GM12878 (cell line): ENCODE results near the gene VIPR2. TPM values are rescaled to one million over a fixed set of nuclear protein-coding genes. Genes with fewer than 3 reads are reported as not detected.

Experiments
- CUX1 ChIP-seq: IDR thresholded peaks from 2 replicates; pipeline ENCODE4 v1.6.1; 2012; ENCODE audit warnings: improper control_type of control experiment, low read depth, low read length; ENCODE audit not compliant: insufficient replicate concordance
- ZNF217 ChIP-seq: fragments of 450-650 bp; IDR thresholded peaks from 2 replicates; pipeline ENCODE4 v1.6.1; 2017; ENCODE audit warnings: antibody characterized with exemption, mild to moderate bottlenecking
- polyA plus RNA-seq, 11 experiments: library from polyadenylated mRNA; depleted of rRNA in 4 of 11; unstranded in 6 of 11; stranded (reverse) in 5 of 11; fragments of >200 nt; fragmentation: Nextera tagmentation in 4 of 11; fragmentation: Illumina TruSeq in 1 of 11; extraction: Ambion mirVana in 4 of 11; extraction: Trizol in 1 of 11; gene quantifications; 1 replicate in 1 of 11; 2 replicates in 10 of 11; pipeline versions ENCODE4 v1.2.1 to v1.2.3, GENCODE V29; 2011 to 2016; ENCODE audit warnings: inconsistent platforms in 2 of 11, missing spikeins in 2 of 11, low read depth in 1 of 11
- total RNA-seq, 4 experiments: library from RNA; depleted of rRNA in 3 of 4; stranded (reverse); fragments of >200 nt in 3 of 4; fragmentation: Illumina TruSeq in 1 of 4; extraction: Trizol in 1 of 4; gene quantifications; 2 replicates each; pipeline versions ENCODE4 v1.2.1 to v1.2.3, GENCODE V29; 2013 to 2021
- TF ChIP-seq, protein P1 (sequence below): fragments of 150-350 bp; IDR thresholded peaks from 2 replicates; pipeline ENCODE4 v1.6.1; 2016; ENCODE audit warnings: low read depth, low read length

The VIPR2 gene
- total and polyA plus RNA-seq, 10 of the 15 experiments (the other 5 are each of a cell fraction or from before 2014, with no cell fraction given): not detected

- TF ChIP-seq, protein P1, sequence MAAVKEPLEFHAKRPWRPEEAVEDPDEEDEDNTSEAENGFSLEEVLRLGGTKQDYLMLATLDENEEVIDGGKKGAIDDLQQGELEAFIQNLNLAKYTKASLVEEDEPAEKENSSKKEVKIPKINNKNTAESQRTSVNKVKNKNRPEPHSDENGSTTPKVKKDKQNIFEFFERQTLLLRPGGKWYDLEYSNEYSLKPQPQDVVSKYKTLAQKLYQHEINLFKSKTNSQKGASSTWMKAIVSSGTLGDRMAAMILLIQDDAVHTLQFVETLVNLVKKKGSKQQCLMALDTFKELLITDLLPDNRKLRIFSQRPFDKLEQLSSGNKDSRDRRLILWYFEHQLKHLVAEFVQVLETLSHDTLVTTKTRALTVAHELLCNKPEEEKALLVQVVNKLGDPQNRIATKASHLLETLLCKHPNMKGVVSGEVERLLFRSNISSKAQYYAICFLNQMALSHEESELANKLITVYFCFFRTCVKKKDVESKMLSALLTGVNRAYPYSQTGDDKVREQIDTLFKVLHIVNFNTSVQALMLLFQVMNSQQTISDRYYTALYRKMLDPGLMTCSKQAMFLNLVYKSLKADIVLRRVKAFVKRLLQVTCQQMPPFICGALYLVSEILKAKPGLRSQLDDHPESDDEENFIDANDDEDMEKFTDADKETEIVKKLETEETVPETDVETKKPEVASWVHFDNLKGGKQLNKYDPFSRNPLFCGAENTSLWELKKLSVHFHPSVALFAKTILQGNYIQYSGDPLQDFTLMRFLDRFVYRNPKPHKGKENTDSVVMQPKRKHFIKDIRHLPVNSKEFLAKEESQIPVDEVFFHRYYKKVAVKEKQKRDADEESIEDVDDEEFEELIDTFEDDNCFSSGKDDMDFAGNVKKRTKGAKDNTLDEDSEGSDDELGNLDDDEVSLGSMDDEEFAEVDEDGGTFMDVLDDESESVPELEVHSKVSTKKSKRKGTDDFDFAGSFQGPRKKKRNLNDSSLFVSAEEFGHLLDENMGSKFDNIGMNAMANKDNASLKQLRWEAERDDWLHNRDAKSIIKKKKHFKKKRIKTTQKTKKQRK: no peak
- TF ChIP-seq ZNF217: no peak
- no peak for TF ChIP-seq CUX1
Observed at GRCh38 chr7:159120540-159120919, 24.1 kb downstream of the VIPR2 start (continued).
